ENCODE data around the gene CLEC4C.

The CLEC4C gene

DNA sequence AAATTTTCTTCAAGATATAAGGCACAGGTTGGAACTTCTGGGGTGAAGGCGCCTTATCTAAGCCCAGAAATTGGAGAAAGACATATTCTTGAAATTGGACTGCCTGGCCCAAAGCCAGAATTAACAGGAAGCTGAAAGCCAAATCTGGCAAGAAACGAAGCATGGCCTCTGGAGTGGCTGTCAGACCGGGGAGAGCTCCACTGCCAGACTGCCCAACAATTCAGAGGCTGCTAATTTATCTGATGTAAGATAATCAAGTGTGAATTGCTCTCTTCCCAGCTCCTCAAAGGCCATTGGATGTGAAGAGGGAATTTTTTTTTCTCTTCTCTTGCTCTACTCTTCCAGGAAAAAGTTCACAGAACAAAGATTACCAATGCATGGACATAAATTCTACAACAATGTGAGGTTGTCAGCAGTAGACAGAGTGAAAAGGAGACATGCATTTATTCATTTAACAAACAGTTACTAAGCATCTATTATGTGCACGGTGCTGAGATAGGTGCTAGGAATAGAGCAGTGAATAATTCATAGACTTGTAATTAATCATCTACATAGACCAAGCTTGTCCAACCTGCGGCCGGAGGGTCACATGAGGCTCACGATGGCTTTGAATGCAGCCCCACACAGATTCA, 51.5 kb downstream of the CLEC4C start, which contains the start of gene GDF3:
Gene GDF3, minus strand, starts transcription at position 210 of the 632 bp plus-strand sequence. Its CDS starts 47 bp downstream, at position 163.
- no peak within 1 kb of the TSS for H3K4me3 ChIP-seq (ENCODE audit: low read depth, low read length)

DNA sequence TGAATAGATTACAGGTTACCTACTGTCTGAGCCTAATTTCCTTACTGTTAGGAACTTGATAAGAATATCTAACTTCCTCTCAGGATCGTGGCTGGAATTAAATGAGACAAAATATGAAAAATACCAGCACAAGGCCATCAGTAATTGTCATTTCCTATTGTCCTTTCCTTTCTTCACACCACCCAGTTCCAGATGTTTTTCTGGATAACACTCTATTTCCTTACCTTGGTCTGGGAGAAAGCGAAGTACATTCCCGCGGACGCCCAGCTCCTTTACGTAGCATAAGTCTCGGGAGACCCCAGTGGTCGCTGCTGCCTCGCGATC, 52.0 kb downstream of the CLEC4C start:
- H3K9ac ChIP-seq: no peak overlapping the region
- no peaks in the 10 kb centered on the region for H3K9me3 ChIP-seq (ENCODE audit: control insufficient read depth, low read length)
- no peak for TF ChIP-seq CTCF (IDR thresholded peaks at IDR 0.05)
- H3K4me2 ChIP-seq (ENCODE audit: low read length): peak overlapping the region; percentile 11
- H3K27ac ChIP-seq: no peak overlapping the region
- H3K4me1 ChIP-seq: no peaks in the 10 kb centered on the region
- no peaks in the 10 kb centered on the region for H3K79me2 ChIP-seq
- H3K27me3 ChIP-seq (ENCODE audit: control insufficient read depth, insufficient read depth, low read length): no peaks in the 10 kb centered on the region
- H3K4me3 ChIP-seq (ENCODE audit: low read depth, low read length): no peak overlapping the region
- H2AFZ ChIP-seq: no peak overlapping the region
- no peaks in the 10 kb centered on the region for H3K36me3 ChIP-seq (ENCODE audit: control insufficient read depth, insufficient read depth, low read length)

More for the DNA sequence above, 51.5 kb downstream of the CLEC4C start, which contains the start of gene GDF3:
- Histone ChIP-seq H3K4me1 (no peaks in the 10 kb centered on the region), H3K36me3 (ENCODE audit: control insufficient read depth, insufficient read depth, low read length) (no peaks in the 10 kb centered on the region), H3K9ac (no peak within 1 kb of the TSS), H3K27me3 (ENCODE audit: control insufficient read depth, insufficient read depth, low read length) (no peaks in the 10 kb centered on the region), H3K79me2 (no peaks in the 10 kb centered on the region), H3K4me2 (ENCODE audit: low read length) (peak within 1 kb of the TSS; percentile 11), H3K27ac (no peak within 1 kb of the TSS), H3K9me3 (ENCODE audit: control insufficient read depth, low read length) (no peaks in the 10 kb centered on the region), H2AFZ (no peak within 1 kb of the TSS)
- TF ChIP-seq CTCF (IDR thresholded peaks at IDR 0.05): no peak

DNA sequence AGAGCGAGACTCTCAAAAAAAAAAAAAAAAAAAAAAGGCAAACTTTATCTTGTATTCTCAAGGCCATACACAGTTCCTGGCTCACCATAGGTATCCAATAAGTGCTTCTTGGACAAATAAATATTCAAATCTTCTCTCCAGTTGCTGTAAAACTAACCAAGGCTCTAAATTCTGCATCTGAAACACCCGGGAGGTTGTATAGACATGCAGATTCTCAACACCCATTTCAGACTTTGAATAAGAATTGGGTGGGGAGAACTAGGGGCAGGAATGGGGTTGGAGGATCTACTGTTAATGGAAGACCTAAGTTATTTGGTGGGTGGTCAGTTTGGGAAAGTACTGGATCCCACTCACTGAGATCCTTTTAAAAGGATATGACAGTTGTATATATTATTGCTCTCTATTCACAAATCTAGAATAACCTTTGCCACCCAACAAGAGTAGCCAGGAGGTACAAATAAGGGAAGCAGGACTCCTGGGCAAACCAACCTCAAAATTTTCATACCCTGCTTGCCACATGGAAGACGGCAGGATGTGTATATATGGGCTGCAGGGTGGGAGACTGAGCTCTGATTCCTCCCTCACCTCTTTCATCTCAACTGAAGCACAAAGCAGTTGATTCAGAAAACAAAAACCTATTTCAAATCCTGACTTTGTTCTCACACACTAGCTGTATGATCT, 52.5 kb downstream of the CLEC4C start:
- no peak for TF ChIP-seq CTCF (IDR thresholded peaks at IDR 0.05)
- H3K79me2 ChIP-seq: no peaks in the 10 kb centered on the region
- H3K9ac ChIP-seq: no peak overlapping the region
- H3K4me3 ChIP-seq (ENCODE audit: low read depth, low read length): no peak overlapping the region
- no peaks in the 10 kb centered on the region for H3K27me3 ChIP-seq (ENCODE audit: control insufficient read depth, insufficient read depth, low read length)
- H3K36me3 ChIP-seq (ENCODE audit: control insufficient read depth, insufficient read depth, low read length): no peaks in the 10 kb centered on the region
- no peak overlapping the region for H3K27ac ChIP-seq
- no peaks in the 10 kb centered on the region for H3K4me1 ChIP-seq
- H2AFZ ChIP-seq: no peak overlapping the region
- no peak overlapping the region for H3K4me2 ChIP-seq (ENCODE audit: low read length)
- H3K9me3 ChIP-seq (ENCODE audit: control insufficient read depth, low read length): no peaks in the 10 kb centered on the region

GRCh38 chr12:7693793-7694192, 53.4 kb downstream of the CLEC4C start:
- no peaks in the 10 kb centered on the region for H3K79me2 ChIP-seq
- H2AFZ ChIP-seq: no peak overlapping the region
- no peak overlapping the region for H3K27ac ChIP-seq
- no peaks in the 10 kb centered on the region for H3K27me3 ChIP-seq (ENCODE audit: control insufficient read depth, insufficient read depth, low read length)
- H3K4me2 ChIP-seq (ENCODE audit: low read length): no peak overlapping the region
- no peaks in the 10 kb centered on the region for H3K9me3 ChIP-seq (ENCODE audit: control insufficient read depth, low read length)
- H3K4me1 ChIP-seq: no peaks in the 10 kb centered on the region
- H3K4me3 ChIP-seq (ENCODE audit: low read depth, low read length): no peak overlapping the region
- no peak for TF ChIP-seq CTCF (IDR thresholded peaks at IDR 0.05)
- no peaks in the 10 kb centered on the region for H3K36me3 ChIP-seq (ENCODE audit: control insufficient read depth, insufficient read depth, low read length)
- no peak overlapping the region for H3K9ac ChIP-seq

- Histone ChIP-seq H3K36me3 (ENCODE audit: control insufficient read depth, insufficient read depth, low read length) (no peaks in the 10 kb centered on the region), H3K27ac (no peak overlapping the region), H3K4me3 (ENCODE audit: low read depth, low read length) (no peak overlapping the region), H2AFZ (no peak overlapping the region), H3K4me1 (no peaks in the 10 kb centered on the region), H3K27me3 (ENCODE audit: control insufficient read depth, insufficient read depth, low read length) (no peaks in the 10 kb centered on the region), H3K9me3 (ENCODE audit: control insufficient read depth, low read length) (no peaks in the 10 kb centered on the region), H3K79me2 (no peaks in the 10 kb centered on the region), H3K4me2 (ENCODE audit: low read length) (no peak overlapping the region), H3K9ac (no peak overlapping the region)
- TF ChIP-seq CTCF (IDR thresholded peaks at IDR 0.05): no peak
Measured at GRCh38 chr12:7681535-7681934, 65.6 kb downstream of the CLEC4C start.
